Stimulated activated CD4-positive, alpha-beta T cell treated with anti-CD3 and anti-CD28 coated beads, Interleukin-2, amount 100 ng/mL, for 4 hours (primary cell): ENCODE data around the gene MARCHF10.
"Not testable (repeated sequence)": the region's sequence is repeated elsewhere in the genome, so short reads cannot be mapped to it uniquely, and the experiment has no call there.

Source experiments
- DNase-seq: peaks from one replicate; pipeline ENCODE4 v3.0.0-alpha.2; 2020; ENCODE audit warnings: low read depth

Gene MARCHF10

DNA sequence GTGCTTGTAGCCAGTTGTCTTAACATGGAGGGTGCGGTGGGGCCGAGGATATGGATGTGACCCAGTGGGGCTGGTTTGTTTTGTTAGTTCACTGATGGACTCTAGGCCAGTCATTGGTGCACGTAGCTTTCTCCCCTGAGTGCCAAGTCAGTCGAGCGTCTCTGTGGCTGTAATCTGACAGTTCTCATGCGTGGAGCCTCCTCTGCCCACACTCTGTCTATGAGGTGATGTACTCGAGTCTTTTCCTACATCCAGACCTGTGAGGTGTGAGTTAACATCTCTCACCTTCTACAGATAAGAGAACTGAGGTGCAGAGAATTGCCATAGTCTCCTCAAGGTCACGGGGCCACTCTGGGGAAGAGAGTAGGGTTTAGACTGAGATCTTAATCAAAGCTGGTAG is 90.2 kb downstream of the MARCHF10 start:
- no peak for DNase-seq

GRCh38 chr17:62717589-62717855 is 90.6 kb downstream of the MARCHF10 start:
- no peak for DNase-seq

GRCh38 chr17:62716834-62717588 is 91.1 kb downstream of the MARCHF10 start:
- no peak for DNase-seq

- DNase-seq: no peak
Measured at GRCh38 chr17:62715882-62716390, 92.2 kb downstream of the MARCHF10 start.

DNA sequence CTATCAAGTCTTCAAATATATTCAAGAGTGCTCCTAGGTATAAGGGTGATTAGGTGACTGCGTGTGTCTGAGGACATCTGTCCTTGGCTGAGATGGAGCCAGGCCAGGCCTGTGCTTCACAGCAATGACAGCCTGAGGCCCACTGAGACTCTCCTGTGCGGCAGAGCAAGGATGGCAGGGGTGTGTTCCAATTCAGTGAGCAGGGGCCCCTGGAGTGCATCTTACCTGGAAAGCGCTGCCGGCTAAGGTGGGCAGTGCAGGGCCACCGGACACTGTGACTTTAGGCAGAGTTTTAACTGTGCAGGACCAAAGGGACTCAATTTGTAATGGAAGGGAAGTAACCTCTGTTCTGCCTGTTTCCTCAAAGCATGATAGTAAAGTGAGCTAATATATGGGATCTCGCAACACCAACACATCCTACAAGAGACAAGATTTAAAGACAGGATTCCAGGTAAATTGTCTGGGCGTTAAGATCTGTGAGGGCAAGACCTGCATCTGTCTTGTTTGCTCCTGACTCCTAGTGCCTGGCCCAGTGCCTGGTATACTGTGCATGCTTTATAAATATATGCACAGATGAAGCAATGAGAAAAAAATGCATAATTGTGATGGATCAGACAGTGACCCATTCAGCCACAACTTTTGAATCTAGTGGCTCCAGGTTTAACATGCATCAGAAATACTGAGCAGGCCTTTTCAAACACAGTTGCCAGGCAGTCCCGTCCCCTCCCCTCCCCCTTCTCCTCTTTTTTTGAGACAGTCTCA is 93.9 kb downstream of the MARCHF10 start:
- DNase-seq: no peak

DNA sequence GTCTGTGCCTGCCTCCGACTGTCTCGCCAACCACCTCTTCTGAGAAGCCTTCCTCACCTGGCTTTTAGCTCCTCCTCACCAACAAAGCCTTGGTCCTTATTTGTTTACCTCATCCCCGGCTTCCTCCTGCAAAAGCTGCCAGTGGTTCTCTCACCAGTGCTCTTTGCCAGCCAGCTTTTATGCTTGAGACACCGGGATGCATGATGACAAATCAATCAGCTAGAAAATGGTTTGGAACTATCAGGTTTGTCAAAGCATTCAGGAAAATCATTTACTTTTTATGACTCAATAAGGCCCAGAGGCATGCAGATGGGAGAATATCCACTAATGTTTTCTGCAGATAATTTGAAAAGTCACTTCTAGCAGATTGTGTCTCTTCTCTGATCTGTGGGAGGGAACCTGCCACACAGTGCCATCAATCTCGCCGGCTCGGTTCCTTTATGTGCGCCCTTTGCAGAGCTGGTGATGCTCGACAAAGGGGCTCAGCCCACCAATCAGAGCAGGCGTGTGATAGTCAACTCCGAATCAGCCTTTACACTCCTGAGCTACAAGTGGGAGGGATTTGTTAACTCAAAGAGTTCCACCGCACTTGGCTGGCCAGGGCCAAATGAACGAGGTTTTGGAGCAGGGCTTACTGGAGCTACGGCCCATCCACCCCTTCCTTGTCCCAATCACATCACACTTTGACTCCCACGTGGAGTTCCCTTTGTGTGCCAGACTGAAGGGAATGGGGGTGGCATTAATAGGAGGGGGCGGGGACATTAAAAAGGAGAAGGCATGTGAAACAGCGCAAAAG is 94.8 kb downstream of the MARCHF10 start:
- DNase-seq: no peak

DNA sequence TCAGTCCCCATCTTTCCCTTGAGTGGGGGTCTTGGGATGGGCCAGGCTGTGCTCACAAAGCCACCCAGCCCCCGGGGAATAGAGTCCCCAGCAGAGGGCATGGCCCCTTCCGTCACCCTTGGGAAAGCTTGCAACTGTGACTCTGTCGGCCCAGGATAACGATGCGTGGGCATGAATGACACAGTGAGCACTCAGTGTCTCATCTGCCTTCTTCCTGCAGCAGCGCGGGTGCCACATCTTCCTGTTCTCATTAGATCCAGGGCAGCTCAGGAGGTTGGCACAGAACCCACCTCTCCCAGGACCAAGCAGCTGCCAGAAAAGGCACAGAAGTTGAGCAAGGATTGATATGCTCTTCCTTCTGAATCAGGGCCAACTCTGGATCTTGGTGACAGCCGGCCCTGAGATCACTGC is 95.9 kb downstream of the MARCHF10 start:
- no peak for DNase-seq

DNA sequence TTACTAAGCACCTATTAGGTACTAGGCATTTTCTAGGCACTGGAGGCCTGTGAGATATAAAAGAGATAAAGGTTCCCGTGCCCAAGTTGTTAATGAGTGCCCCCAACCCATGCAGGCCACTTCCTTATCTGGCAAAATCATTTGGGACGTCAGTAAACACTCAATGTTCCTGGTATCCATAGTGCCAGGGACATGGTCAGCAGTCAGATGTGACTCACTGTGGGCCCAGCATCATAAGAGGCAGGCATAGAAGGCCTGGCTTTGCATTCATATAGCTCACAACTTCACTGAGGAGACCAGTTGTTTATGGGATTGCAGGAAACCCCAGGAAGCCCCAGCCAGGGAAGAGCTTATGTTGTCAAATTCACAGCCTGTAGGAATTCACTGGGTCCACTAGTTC is 99.5 kb downstream of the MARCHF10 start:
- DNase-seq: no peak

GRCh38 chr17:62707425-62707739 is 100.7 kb downstream of the MARCHF10 start:
- DNase-seq: no peak

- DNase-seq: no peak
Measured at GRCh38 chr17:62706598-62707424, 101.3 kb downstream of the MARCHF10 start.

- DNase-seq: no peak
Measured at GRCh38 chr17:62705778-62706597, 102.1 kb downstream of the MARCHF10 start.

GRCh38 chr17:62705156-62705777 is 102.8 kb downstream of the MARCHF10 start:
- DNase-seq: no peak

DNA sequence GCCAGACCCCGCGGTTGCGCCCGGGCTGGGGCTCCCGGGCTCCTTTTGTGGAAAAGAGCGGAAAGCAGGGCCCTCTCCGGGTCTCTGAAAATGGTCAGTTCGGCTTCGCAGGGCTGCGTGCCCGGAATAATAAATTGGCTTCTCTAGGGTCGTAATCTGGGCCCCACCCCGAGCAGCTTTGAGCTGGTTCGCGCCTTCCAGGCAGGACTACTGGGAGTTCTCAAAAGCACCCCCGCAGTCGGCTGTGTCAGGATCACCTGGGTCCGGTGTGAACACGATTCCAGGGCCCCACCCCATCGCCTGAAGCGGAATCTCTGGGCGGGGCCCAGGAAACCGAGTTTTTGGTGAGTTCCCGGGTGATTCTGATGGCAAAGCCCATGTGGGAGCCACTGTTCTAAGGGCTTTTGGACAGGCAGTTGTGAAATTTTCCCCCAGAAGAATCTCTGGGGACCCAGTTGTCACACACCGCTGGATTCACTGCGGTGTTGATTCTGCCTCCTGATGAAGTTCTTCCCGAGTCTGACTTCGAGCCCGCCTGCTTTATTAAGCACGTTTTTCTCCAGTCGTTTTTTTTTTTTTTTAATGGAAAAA is 103.6 kb downstream of the MARCHF10 start:
- no peak for DNase-seq

- DNase-seq: peak; percentile 58
Measured at GRCh38 chr17:62703776-62704380, 104.2 kb downstream of the MARCHF10 start.

GRCh38 chr17:62703261-62703775 is 104.8 kb downstream of the MARCHF10 start:
- DNase-seq: no peak

DNA sequence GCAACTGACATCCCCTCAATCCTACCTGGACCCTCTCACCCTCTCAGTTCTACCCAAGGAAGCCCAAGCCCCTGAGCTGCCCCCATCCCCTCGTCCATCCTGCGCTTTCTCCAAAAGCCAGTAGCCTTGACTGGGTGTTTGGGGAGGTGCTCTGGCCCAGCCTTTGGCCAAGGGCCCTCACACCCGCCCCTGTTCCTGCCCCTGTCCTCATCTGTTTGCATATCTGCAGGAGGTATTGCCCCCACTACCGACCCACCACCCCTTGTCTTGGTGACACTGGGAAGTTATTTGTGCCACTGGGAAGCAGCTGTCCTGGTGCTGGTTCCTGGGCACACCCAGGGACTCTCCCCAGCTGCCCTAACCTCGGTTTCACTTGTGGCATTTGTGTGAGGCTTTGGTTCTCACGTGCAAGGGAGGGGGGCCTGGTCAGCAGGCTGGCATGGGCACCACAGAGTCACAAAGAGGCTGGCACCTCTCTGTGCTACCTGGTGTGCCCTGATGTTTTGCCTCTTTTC is 105.3 kb downstream of the MARCHF10 start:
- DNase-seq: no peak

GRCh38 chr17:62701706-62702085 is 106.4 kb downstream of the MARCHF10 start:
- no peak for DNase-seq

GRCh38 chr17:62700964-62701705 is 107.0 kb downstream of the MARCHF10 start:
- no peak for DNase-seq

DNA sequence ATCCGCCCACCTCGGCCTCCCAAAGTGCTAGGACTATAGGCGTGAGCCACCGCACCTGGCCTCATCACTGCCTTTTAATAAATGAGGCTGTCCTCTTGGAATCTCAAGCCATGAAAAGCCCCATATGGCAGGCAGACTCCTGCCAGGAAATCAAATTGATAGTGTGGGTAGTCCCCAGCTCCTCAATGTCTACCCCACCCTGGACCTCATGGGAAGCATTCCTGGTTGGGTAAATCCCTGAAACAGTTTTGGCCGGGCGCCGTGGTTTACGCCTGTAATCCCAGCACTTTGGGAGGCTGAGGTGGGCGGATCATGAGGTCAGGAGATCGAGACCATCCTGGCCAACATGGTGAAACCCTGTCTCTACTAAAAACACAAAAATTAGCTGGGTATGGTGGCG is 109.7 kb downstream of the MARCHF10 start:
- DNase-seq: not testable (repeated sequence)
